ENCODE measurements around the gene CAMK2B. TPM values are rescaled to one million over a fixed set of nuclear protein-coding genes. Genes with fewer than 3 reads are reported as not detected.

CAMK2B gene
- total RNA-seq, 2 experiments from 2014 or later = not detected

- H3K4me1 Mint-ChIP-seq = no peaks in the 10 kb centered on the region
- ChIA-PET POLR2A (no interaction called here), CTCF (interaction anchor here (0.6 to 1.6 kb wide), 2 partner anchors 21 to 346 kb away, joined by 3 to 5 read pairs; no protein-coding TSS in a partner anchor)
- no peak overlapping the region for H3K27ac Mint-ChIP-seq
- H3K4me3 Mint-ChIP-seq = no peak overlapping the region
- no peaks in the 10 kb centered on the region for H3K9me3 Mint-ChIP-seq
- no peak for DNase-seq
- no peaks in the 10 kb centered on the region for H3K27me3 Mint-ChIP-seq
- peaks cover under 1% of the 10 kb centered on the region for H3K36me3 Mint-ChIP-seq (ENCODE audit: low read depth)
These were observed 105.9 kb downstream of the CAMK2B start for GRCh38 chr7:44219371-44220045.

GRCh38 chr7:44218418-44219201, 106.8 kb downstream of the CAMK2B start:
- Mint-ChIP-seq H3K4me1 (no peaks in the 10 kb centered on the region), H3K27ac (no peak overlapping the region), H3K4me3 (no peak overlapping the region), H3K9me3 (no peaks in the 10 kb centered on the region), H3K27me3 (no peaks in the 10 kb centered on the region), H3K36me3 (ENCODE audit: low read depth) (peaks cover 5% of the 10 kb centered on the region)
- no peak for DNase-seq
- CTCF ChIA-PET = interaction anchor here (0.6 to 1.6 kb wide), 2 partner anchors 22 to 347 kb away, joined by 3 to 5 read pairs; no protein-coding TSS in a partner anchor
- POLR2A ChIA-PET = no interaction called here

- H3K9me3 Mint-ChIP-seq = no peaks in the 10 kb centered on the region
- CTCF ChIA-PET = interaction anchor here (1.6 kb wide), 1 partner anchor 23 kb away, joined by 5 read pairs; no protein-coding TSS in a partner anchor
- H3K36me3 Mint-ChIP-seq (ENCODE audit: low read depth) = peaks cover 5% of the 10 kb centered on the region
- no peaks in the 10 kb centered on the region for H3K27me3 Mint-ChIP-seq
- POLR2A ChIA-PET = no interaction called here
- no peaks in the 10 kb centered on the region for H3K4me1 Mint-ChIP-seq
- H3K27ac Mint-ChIP-seq = no peak overlapping the region
- H3K4me3 Mint-ChIP-seq = no peak overlapping the region
- DNase-seq = no peak
These were observed 107.5 kb downstream of the CAMK2B start for GRCh38 chr7:44217852-44218402.

- Mint-ChIP-seq H3K4me3 (no peak overlapping the region), H3K9me3 (no peaks in the 10 kb centered on the region), H3K27me3 (no peaks in the 10 kb centered on the region), H3K36me3 (ENCODE audit: low read depth) (peaks cover 11% of the 10 kb centered on the region), H3K27ac (no peak overlapping the region), H3K4me1 (no peaks in the 10 kb centered on the region)
- ChIA-PET CTCF (no interaction called here), POLR2A (no interaction called here)
- no peak for DNase-seq
These were observed 108.1 kb downstream of the CAMK2B start for GRCh38 chr7:44217223-44217714.

GRCh38 chr7:44216521-44217222, 108.7 kb downstream of the CAMK2B start:
- Mint-ChIP-seq H3K4me3 (no peak overlapping the region), H3K27ac (no peak overlapping the region), H3K36me3 (ENCODE audit: low read depth) (peaks cover 14% of the 10 kb centered on the region), H3K4me1 (no peaks in the 10 kb centered on the region), H3K27me3 (no peaks in the 10 kb centered on the region), H3K9me3 (no peaks in the 10 kb centered on the region)
- ChIA-PET CTCF (no interaction called here), POLR2A (no interaction called here)
- DNase-seq = no peak

GRCh38 chr7:44216019-44216418, 109.4 kb downstream of the CAMK2B start:
- Mint-ChIP-seq H3K27ac (no peak overlapping the region), H3K4me3 (no peak overlapping the region), H3K9me3 (no peaks in the 10 kb centered on the region), H3K4me1 (peaks cover 2% of the 10 kb centered on the region), H3K27me3 (no peaks in the 10 kb centered on the region), H3K36me3 (ENCODE audit: low read depth) (peaks cover 17% of the 10 kb centered on the region)
- ChIA-PET POLR2A (no interaction called here), CTCF (interaction anchor here (0.5 kb wide), 1 partner anchor 117 kb away, joined by 5 read pairs; no protein-coding TSS in a partner anchor)
- DNase-seq = no peak

GRCh38 chr7:44215531-44215930, 109.9 kb downstream of the CAMK2B start:
- H3K4me3 Mint-ChIP-seq = no peak overlapping the region
- no peak for DNase-seq
- H3K4me1 Mint-ChIP-seq = peaks cover 2% of the 10 kb centered on the region
- H3K27ac Mint-ChIP-seq = no peak overlapping the region
- CTCF ChIA-PET = interaction anchor here (0.5 kb wide), 1 partner anchor 118 kb away, joined by 5 read pairs; no protein-coding TSS in a partner anchor
- no peaks in the 10 kb centered on the region for H3K9me3 Mint-ChIP-seq
- no peaks in the 10 kb centered on the region for H3K27me3 Mint-ChIP-seq
- POLR2A ChIA-PET = no interaction called here
- H3K36me3 Mint-ChIP-seq (ENCODE audit: low read depth) = peaks cover 17% of the 10 kb centered on the region

- Mint-ChIP-seq H3K4me1 (peaks cover 2% of the 10 kb centered on the region), H3K27ac (no peak overlapping the region), H3K36me3 (ENCODE audit: low read depth) (peaks cover 28% of the 10 kb centered on the region), H3K27me3 (no peaks in the 10 kb centered on the region), H3K4me3 (no peak overlapping the region), H3K9me3 (no peaks in the 10 kb centered on the region)
- DNase-seq = no peak
- CTCF ChIA-PET = interaction anchor here (0.6 to 0.9 kb wide), 2 partner anchors 13 to 641 kb away, joined by 3 read pairs; partner anchors contain the start of gene YKT6
- POLR2A ChIA-PET = no interaction called here
These were observed 111.5 kb downstream of the CAMK2B start for GRCh38 chr7:44213877-44214388.

- Mint-ChIP-seq H3K27me3 (no peaks in the 10 kb centered on the region), H3K9me3 (no peaks in the 10 kb centered on the region), H3K36me3 (ENCODE audit: low read depth) (peaks cover 33% of the 10 kb centered on the region), H3K27ac (no peak overlapping the region), H3K4me1 (peaks cover 2% of the 10 kb centered on the region), H3K4me3 (no peak overlapping the region)
- POLR2A ChIA-PET = no interaction called here
- CTCF ChIA-PET = interaction anchor here (0.6 to 1.6 kb wide), 3 partner anchors 12 to 146 kb away, joined by 3 read pairs; partner anchors contain the start of gene YKT6
- DNase-seq = no peak
These were observed 112.1 kb downstream of the CAMK2B start for GRCh38 chr7:44213206-44213876.

GRCh38 chr7:44212581-44213184, 112.7 kb downstream of the CAMK2B start:
- H3K36me3 Mint-ChIP-seq (ENCODE audit: low read depth) = peaks cover 37% of the 10 kb centered on the region

GRCh38 chr7:44212018-44212417, 113.4 kb downstream of the CAMK2B start:
- Mint-ChIP-seq H3K9me3 (no peaks in the 10 kb centered on the region), H3K36me3 (ENCODE audit: low read depth) (peaks cover 42% of the 10 kb centered on the region), H3K4me3 (no peak overlapping the region), H3K27ac (no peak overlapping the region), H3K27me3 (no peaks in the 10 kb centered on the region), H3K4me1 (peaks cover 2% of the 10 kb centered on the region)
- POLR2A ChIA-PET = no interaction called here
- DNase-seq = no peak
- CTCF ChIA-PET = interaction anchor here (1.6 kb wide), 2 partner anchors 11 to 28 kb away, joined by 3 to 5 read pairs; partner anchors contain the start of gene YKT6

More at GRCh38 chr7:44212581-44213184, 112.7 kb downstream of the CAMK2B start:
- DNase-seq = no peak
- Mint-ChIP-seq H3K27me3 (no peaks in the 10 kb centered on the region), H3K27ac (no peak overlapping the region), H3K9me3 (no peaks in the 10 kb centered on the region), H3K4me1 (peaks cover 2% of the 10 kb centered on the region), H3K4me3 (no peak overlapping the region)
- ChIA-PET POLR2A (no interaction called here), CTCF (interaction anchor here (0.6 to 1.6 kb wide), 3 partner anchors 12 to 146 kb away, joined by 3 to 5 read pairs (median 3); partner anchors contain the start of gene YKT6)
